HG03066 (cell line): Measurements from ENCODE around the gene OBP2A.
A peak's percentile ranks its signal among the peaks of the same experiment; 100 is the strongest.
"Not testable (repeated sequence)": the region's sequence is repeated elsewhere in the genome, so short reads cannot be mapped to it uniquely, and the experiment has no call there.

ENCODE experiments used
- ATAC-seq: cut with Tn5 transposase; IDR thresholded peaks from one replicate; pipeline ENCODE4 v1.9.1; 2021; ENCODE audit warnings: low read depth; ENCODE audit not compliant: unreplicated experiment

OBP2A gene

GRCh38 chr9:135545646-135546176 is at the start of gene OBP2A:
Gene OBP2A (plus strand): TSS chr9:135546126. CDS start chr9:135546181, 55 bp downstream.
- ATAC-seq = not testable (repeated sequence)

- no peak for ATAC-seq
Observed at GRCh38 chr9:135498381-135499126, 47.4 kb upstream of the OBP2A start.

- peak; percentile 53 for ATAC-seq
Observed at GRCh38 chr9:135499326-135500070, 46.4 kb upstream of the OBP2A start.

- ATAC-seq = no peak
Observed at GRCh38 chr9:135500071-135500524, 45.8 kb upstream of the OBP2A start.

- ATAC-seq = peak; percentile 75
Observed at GRCh38 chr9:135500525-135501260, 45.2 kb upstream of the OBP2A start, which contains the start of gene MRPS2. Gene MRPS2 (plus strand): TSS chr9:135500682. CDS start chr9:135500711, 29 bp downstream.

DNA sequence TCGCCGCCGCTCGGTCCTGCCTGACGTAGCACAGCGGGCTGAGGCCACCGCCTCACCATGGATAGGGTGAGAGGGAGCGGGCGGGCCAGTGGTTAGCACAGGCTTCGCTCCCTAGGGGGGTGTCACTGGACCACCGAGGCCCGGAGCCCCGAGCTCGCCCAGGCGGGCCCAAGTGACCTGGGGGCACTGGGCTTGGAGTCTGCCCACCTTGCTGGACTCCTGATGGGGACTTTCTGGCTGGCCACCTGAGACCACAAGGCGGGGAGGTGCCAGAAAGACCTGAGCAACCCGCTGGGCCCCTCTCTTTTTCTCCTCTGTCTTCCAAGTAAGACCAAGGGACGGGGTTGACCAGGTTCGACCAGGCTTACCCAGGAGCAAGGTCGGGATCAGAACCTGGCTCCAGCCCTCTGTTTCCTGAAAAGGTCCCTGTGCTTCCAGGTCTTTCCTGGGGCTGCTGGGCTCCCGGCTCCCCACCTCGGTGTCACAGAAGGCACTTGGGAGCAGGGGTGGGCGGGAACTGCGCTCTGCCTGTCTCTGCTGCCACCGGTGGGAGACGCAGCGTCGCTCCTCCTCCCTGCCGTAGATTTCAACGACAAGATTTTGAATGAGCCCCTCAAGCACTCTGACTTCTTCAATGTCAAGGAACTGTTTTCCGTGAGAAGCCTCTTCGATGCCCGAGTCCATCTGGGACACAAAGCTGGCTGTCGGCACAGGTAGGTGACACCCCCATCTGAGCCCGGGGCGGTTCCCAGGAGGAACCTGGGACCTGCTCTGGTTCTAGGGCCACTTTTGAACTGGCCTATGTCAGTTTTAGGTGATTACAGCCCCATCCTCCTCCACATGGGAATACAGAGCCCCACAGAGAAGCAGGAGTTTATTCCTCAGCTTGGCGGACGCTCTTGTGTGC is 44.4 kb upstream of the OBP2A start:
- peak; percentile 31 for ATAC-seq

DNA sequence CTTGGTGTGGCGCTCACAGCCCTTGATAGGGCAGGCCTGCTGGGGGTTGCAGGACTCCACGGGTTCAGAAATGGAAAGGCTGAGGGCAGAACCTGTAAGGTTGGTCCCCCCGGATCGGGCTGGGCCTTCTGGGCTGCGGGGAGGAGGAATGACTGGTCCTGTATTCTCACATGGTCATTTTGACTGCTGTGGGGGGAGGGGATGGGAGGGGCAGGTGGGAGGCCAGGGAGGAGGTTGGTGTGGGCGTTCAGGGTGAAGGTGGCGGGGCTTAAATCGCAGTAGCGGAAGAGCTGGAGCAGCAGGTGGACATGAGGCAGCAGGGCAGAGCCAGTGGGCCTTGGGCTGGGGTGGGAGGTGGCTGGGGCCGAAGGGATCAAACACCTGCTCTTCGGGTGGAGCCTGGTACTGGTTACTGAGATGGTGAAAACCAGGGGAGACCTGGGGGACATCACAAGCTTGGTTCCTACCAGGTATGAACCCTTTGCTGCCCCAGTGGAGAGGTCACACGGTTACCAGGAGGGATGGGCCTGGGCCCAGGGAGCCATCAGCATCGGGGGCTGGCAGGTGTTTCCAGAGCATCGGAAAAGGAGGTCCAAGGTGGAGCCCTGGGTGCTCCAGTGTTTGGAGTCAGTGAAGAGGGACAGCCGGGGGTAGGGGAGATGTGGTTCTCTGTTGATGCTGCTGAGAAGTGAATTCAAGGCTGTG is 43.6 kb upstream of the OBP2A start:
- no peak for ATAC-seq

DNA sequence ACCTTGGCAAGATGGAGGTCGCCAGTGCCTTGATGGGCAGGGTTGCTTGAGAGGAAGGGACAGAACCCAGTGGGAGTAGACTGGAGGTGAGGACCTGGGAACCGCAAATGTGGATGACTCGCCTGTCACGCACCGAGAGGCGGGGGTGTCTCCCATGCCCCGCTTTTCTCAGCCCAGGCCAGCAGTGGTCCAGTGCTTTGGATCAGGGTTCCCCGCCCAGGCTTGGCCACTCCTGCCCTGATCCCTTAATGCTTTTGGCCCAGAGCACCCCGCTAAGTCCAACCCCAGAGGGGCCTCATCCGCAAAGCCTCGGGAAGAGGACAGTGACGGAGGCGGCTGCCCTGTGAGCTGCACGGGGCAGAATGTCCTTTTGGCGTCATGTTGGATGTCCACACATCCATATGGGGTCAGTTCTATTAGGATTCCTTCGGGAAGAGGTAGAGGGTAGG is 43.0 kb upstream of the OBP2A start:
- no peak for ATAC-seq

DNA sequence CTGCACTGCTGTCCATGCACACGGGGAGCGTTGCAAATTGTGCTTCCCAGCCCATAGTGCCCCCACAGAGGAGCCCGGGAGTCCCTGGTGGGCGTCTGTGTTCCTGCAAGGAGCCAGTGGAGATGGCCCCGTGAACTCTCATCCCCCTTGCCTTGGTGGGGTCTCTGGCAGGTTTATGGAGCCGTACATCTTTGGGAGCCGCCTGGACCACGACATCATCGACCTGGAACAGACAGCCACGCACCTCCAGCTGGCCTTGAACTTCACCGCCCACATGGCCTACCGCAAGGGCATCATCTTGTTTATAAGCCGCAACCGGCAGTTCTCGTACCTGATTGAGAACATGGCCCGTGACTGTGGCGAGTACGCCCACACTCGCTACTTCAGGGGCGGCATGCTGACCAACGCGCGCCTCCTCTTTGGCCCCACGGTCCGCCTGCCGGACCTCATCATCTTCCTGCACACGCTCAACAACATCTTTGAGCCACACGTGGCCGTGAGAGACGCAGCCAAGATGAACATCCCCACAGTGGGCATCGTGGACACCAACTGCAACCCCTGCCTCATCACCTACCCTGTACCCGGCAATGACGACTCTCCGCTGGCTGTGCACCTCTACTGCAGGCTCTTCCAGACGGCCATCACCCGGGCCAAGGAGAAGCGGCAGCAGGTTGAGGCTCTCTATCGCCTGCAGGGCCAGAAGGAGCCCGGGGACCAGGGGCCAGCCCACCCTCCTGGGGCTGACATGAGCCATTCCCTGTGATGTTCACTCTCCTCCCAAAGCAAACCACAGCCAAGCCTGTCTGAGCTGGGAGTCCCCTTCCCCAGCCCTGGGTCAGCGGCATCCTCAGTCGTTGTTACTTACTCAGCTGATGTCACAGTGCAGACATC is 42.3 kb upstream of the OBP2A start:
- ATAC-seq = no peak

DNA sequence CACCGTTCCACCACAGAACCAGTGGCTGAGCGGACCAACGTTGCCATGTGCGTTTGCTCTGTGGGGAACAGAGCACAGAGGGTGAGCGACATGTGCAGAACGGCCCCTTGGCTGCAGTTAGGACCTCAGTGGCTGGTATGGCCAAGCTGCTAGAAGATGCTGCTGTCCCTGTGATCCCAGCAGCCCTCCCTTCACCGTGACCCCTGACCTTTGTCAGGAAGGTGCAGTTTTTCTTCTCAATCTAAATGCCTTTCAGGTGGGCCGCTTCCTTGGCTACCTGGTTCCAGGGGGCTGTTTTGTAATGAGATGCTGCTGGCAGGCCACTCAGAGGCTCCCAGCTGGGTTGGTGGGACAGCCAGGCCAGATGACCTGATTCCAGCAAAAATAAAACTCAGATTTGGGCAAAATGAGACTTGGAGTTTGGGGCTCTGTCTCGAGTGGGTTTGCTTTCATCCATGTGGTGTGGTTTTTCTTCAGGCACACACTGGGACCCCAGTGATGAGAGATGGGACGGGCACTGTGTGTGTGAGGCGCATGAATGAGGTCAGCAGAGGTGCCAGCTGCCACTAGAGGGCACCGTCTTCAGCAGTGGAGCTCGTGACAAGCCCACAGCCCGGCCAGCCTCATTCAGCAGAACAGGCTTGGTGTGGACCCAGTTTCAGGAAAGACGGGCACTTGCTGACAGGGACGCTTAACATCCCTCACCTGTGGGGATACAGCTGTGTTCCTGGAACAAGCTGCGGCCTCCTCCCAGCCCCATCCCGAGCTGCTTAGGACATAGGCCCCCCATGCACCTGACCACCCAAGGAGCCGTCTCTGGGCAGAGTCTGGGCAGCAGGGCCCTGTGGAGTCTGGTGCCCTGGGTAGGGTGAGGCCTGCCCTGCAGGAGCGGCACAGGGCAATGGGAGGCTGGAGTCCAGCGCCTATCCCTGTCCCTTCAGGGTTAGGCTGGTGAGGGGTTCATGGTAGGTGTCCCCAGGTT is 41.4 kb upstream of the OBP2A start:
- ATAC-seq = no peak

GRCh38 chr9:135505406-135506187 is 40.3 kb upstream of the OBP2A start:
- ATAC-seq = no peak

- no peak for ATAC-seq
Observed at GRCh38 chr9:135506327-135507103, 39.4 kb upstream of the OBP2A start.

DNA sequence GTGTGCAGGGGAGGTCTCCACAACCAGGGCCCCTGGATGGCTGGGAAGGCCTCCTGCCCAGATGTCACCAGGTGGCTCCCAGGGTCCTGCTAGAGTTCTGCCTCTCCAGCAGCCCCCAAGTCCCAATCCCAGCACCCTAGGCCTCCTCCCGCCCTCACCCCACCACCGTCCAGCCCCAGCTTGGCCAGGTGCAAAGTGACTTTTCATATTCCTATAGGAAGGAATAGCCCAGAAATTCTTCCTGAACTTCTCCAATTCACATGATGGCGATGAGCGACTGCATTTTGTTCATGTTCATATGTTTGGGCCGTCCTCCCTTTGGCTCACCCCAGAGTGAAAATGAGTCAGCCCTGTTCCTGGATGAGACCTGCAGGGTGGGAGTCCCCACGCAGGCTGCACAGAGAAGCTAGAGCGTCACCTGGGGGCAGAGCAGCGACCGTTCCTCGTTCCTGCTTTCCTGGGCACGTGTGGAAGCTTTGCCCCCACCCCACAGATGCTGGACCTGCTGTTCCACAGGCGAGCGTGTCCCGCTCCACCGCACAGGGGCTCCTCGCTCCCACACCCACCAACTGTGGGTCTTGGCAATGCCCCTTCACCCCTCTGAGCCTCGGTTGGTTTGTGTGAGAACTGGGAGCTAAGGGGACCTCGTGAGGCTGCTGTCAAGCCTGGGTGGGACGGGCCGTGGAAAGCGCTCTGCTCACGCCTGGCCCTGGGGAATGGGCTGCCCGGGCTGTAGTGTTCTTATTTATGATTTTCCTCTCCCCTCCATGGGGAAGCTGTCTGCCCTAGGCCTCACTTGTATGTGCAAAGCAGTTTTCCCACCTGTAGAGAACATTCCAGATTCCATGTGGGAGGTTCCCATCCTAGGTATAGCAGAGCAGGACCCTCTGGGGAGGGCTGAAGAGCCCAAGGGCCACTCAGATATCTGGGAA is 38.6 kb upstream of the OBP2A start:
- no peak for ATAC-seq

GRCh38 chr9:135508211-135508820 is 37.6 kb upstream of the OBP2A start:
- no peak for ATAC-seq
